Skin epidermis (tissue), 12 donors: Measurements from ENCODE around the gene GSTA5.
"Not testable (repeated sequence)": the region's sequence is repeated elsewhere in the genome, so short reads cannot be mapped to it uniquely, and the experiment has no call there.

Source experiments
- H3K27ac ChIP-seq, 21 experiments: fragments of 200-600 bp; sonication (generic) in 11 of 21; one replicate each; pipeline ENCODE4 v1.5.0; 2020; ENCODE audit warnings: mild to moderate bottlenecking in 3 of 21, inconsistent platforms in 2 of 21, moderate library complexity in 2 of 21
- H3K4me3 ChIP-seq, 7 experiments: fragments of 200-600 bp; sonication (generic) in 2 of 7; one replicate each; pipeline ENCODE4 v1.5.0; 2020; ENCODE audit warnings: inconsistent platforms in 2 of 7, mild to moderate bottlenecking in 2 of 7, moderate library complexity in 1 of 7

Gene GSTA5

GRCh38 chr6:52799272-52799671, 41.3 kb downstream of the GSTA5 start:
- not testable (repeated sequence) for H3K4me3 ChIP-seq, H3K27ac ChIP-seq

DNA sequence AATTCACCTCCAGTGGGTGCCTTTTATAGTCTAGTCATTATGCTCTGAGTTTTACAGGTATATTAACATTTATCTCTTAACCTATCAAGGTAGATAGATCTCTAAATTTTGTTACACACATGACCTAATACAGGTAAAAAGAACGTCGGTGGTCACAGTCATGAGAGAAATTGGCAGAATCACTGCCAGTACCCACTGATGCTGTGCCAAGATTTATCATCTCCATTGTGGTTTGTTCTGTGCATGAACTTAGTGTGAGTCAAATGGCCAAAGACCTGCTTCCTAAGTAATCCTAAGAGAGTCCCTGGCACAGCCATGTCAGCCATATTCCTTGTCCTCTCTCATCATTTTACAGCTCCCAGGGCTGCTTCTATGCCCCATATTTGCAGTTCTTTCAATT, 46.2 kb downstream of the GSTA5 start:
- H3K4me3 ChIP-seq, H3K27ac ChIP-seq: not testable (repeated sequence)

DNA sequence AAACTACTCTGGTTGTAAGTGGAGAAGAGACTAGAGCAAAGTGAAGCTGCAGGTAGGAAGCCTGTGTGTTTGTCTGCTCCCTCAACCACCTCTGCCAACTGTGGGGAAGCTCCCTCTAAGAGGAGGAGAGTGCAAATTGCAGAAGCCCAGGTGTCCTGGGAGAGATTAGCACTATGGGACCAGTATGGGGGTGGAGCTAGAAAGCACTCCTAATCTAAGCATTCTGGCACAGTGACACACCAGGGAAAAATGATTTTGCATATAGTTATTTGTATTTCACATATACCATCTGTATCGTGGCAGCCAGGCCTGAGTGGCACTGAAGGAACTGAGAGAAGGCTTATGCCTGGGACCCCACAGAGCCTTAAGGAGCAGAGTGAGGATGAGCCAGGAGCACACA, 49.8 kb downstream of the GSTA5 start:
- no peak overlapping the region for H3K27ac ChIP-seq
- H3K4me3 ChIP-seq: no peak overlapping the region

GRCh38 chr6:52789658-52790057, 51.0 kb downstream of the GSTA5 start:
- H3K27ac ChIP-seq: not testable (repeated sequence)

DNA sequence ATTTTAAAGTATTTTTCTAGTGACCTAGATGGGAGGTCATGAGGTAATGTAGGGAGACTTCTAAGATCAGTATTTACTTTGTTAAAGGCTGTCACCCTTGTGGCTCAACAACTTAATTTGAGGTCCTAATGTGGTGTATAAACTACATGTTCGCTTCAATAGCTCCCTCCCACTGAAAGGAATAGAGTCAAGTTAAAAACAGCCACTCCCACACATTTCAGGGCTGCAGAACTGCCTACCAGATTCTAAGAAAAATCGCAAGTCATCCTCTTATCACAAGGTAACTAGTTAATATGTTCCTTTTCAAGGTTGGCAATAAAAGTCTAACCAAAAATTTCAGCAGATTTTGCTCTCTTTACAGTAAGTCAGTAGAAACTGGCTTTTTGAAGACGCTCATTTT, 52.1 kb downstream of the GSTA5 start:
- no peak overlapping the region for H3K4me3 ChIP-seq
- no peak overlapping the region for H3K27ac ChIP-seq

More at GRCh38 chr6:52789658-52790057, 51.0 kb downstream of the GSTA5 start:
- not testable (repeated sequence) for H3K4me3 ChIP-seq

DNA sequence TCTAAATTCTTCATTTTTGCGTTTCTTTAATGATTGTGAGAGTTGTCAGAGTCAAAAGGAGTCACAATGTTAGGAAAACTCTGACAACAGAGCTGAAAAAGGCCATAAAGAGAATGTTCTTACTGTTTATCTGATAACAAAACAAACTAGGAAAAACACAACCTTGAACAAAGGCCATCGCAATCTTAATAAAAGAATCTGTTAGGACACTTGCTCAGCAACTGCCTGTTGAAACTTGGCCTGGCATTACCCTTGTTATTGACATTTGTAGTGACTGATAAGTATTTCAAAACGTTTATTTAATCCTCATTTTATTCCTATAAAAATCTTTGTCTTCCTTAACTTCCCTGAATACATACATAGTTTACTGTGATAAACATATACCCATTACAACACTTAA, 52.7 kb downstream of the GSTA5 start:
- no peak overlapping the region for H3K27ac ChIP-seq
- H3K4me3 ChIP-seq: no peak overlapping the region

GRCh38 chr6:52786249-52786956, 54.2 kb downstream of the GSTA5 start:
- no peak overlapping the region for H3K4me3 ChIP-seq
- H3K27ac ChIP-seq: no peak overlapping the region

DNA sequence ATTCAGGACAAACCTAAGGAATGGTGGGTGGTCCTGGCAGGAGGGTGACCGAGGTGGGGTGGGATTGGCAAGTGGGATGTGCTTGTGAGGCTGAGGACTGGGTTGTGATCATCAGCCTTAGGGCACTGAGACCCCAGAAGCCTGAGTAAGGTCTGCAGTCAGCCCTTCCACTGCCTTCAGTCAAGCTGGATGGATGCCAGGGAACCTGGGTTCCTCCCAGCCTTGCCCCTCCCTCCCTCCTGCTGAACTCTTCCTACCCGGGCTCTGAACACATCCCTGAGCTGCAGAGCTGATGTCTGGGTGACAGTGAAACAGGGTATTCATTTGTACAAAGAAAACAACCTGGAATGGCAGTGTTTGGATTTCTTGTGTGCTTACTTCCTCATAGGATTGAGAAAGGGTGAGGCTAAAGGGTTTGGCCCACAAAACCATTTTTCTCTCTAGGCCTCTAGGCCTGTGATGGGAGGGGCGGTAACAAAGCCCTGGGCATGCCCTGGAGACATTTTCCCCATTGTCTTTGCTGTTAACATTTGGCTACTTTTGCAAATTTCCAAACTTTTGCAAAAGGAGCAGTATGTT, 57.8 kb downstream of the GSTA5 start:
- H3K27ac ChIP-seq, H3K4me3 ChIP-seq: not testable (repeated sequence)

GRCh38 chr6:52782209-52782608, 58.4 kb downstream of the GSTA5 start:
- not testable (repeated sequence) for H3K4me3 ChIP-seq, H3K27ac ChIP-seq
